ENCODE results near the gene ADAM21. TPM values are rescaled to one million over a fixed set of nuclear protein-coding genes. Genes with fewer than 3 reads are reported as not detected.
A peak's percentile ranks its signal among the peaks of the same experiment; 100 is the strongest.
"Not testable (repeated sequence)": the region's sequence is repeated elsewhere in the genome, so short reads cannot be mapped to it uniquely, and the experiment has no call there.

ADAM21 gene
- under 1 TPM; 0.09 to 0.17 TPM for total RNA-seq
- under 1 TPM in 1 of 2 donors, not detected in 1; 0.14 TPM for polyA plus RNA-seq
- long read RNA-seq, donor 1, result 0 reads
- long read RNA-seq, donor 2, result 0 reads
- long read RNA-seq, donor 3, result 0 reads
- long read RNA-seq, donor 4, result 0 reads
- long read RNA-seq, donor 5, result 0 reads

DNA sequence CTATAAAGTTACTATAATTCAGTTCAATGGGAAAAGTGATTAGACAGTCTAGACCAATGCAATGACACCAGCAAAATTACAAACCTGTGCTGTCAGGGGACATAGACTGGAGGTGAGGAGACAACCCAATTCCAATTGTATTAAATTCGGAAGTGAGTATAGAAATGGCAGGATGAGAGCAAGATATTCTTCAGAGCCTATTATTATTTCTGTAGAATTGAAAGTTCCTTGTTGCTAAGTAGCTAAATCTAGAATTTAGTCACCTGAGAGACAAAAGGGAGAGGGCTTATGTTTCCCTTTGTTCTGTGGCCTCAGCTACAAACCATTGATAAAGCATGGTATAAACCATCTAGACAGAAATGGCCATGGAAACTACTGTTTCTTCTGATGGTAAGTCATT lies at the start of gene ADAM21:
TSS of gene ADAM21 (plus strand) at position 301 of the 400 bp plus-strand sequence. CDS start 5,326 bp downstream, outside the sequence.
- H3K4me3 ChIP-seq, result no peak within 1 kb of the TSS
- H3K9me3 ChIP-seq (ENCODE audit: control insufficient read depth in 4 of 4, insufficient read depth in 3 of 4, low read length in 3 of 4), result no peaks in the 10 kb centered on the region
- ATAC-seq (ENCODE audit: insufficient read depth, low FRiP score) (no peak), DNase-seq (no peak)
- TF ChIP-seq, protein P1, sequence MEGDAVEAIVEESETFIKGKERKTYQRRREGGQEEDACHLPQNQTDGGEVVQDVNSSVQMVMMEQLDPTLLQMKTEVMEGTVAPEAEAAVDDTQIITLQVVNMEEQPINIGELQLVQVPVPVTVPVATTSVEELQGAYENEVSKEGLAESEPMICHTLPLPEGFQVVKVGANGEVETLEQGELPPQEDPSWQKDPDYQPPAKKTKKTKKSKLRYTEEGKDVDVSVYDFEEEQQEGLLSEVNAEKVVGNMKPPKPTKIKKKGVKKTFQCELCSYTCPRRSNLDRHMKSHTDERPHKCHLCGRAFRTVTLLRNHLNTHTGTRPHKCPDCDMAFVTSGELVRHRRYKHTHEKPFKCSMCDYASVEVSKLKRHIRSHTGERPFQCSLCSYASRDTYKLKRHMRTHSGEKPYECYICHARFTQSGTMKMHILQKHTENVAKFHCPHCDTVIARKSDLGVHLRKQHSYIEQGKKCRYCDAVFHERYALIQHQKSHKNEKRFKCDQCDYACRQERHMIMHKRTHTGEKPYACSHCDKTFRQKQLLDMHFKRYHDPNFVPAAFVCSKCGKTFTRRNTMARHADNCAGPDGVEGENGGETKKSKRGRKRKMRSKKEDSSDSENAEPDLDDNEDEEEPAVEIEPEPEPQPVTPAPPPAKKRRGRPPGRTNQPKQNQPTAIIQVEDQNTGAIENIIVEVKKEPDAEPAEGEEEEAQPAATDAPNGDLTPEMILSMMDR (IDR thresholded peaks at IDR 0.05; ENCODE audit: control extremely low read depth, extremely low read depth), result no peak
- no peaks in the 10 kb centered on the region for H3K27me3 ChIP-seq (ENCODE audit: control insufficient read depth in 3 of 3, insufficient read depth in 3 of 3, low read length in 2 of 3)
- H3K9ac ChIP-seq (ENCODE audit: insufficient read depth in 1 of 2, low read length in 2 of 2), result no peak within 1 kb of the TSS
- WGBS, 2 donors, result 92 to 96% methylated on average over 1 of the region's 1 CpG
- H3K4me1 ChIP-seq (ENCODE audit: control insufficient read depth in 5 of 5, insufficient read depth in 5 of 5, low read length in 5 of 5), result peaks cover 0 to 6% (median 0%) of the 10 kb centered on the region in 5 donors
- H3K27ac ChIP-seq (ENCODE audit: low read depth in 1 of 2, low read length in 1 of 2), result no peak within 1 kb of the TSS
- no peaks in the 10 kb centered on the region for H3K36me3 ChIP-seq (ENCODE audit: control insufficient read depth in 4 of 4, insufficient read depth in 4 of 4, low read length in 4 of 4)

GRCh38 chr14:70403335-70403734 lies 48.6 kb upstream of the ADAM21 start:
- H3K4me3 ChIP-seq; H3K27ac ChIP-seq (ENCODE audit: low read depth in 1 of 2, low read length in 1 of 2); H3K4me1 ChIP-seq (ENCODE audit: control insufficient read depth in 5 of 5, insufficient read depth in 5 of 5, low read length in 5 of 5); H3K9me3 ChIP-seq (ENCODE audit: control insufficient read depth in 4 of 4, insufficient read depth in 3 of 4, low read length in 3 of 4); H3K27me3 ChIP-seq (ENCODE audit: control insufficient read depth in 3 of 3, insufficient read depth in 3 of 3, low read length in 2 of 3); H3K9ac ChIP-seq (ENCODE audit: insufficient read depth in 1 of 2, low read length in 2 of 2); ATAC-seq (ENCODE audit: insufficient read depth, low FRiP score); H3K36me3 ChIP-seq (ENCODE audit: control insufficient read depth in 4 of 4, insufficient read depth in 4 of 4, low read length in 4 of 4): not testable (repeated sequence)
- peak in 2 of 3 donors; percentile 28 to 33 for DNase-seq
- WGBS, 2 donors, result 65 to 82% methylated on average over 4 of the region's 4 CpGs

GRCh38 chr14:70406216-70406615 lies 45.8 kb upstream of the ADAM21 start:
- WGBS, 2 donors, result 85 to 90% methylated on average over 4 of the region's 4 CpGs
- not testable (repeated sequence) for H3K27ac ChIP-seq (ENCODE audit: low read depth in 1 of 2, low read length in 1 of 2); H3K9me3 ChIP-seq (ENCODE audit: control insufficient read depth in 4 of 4, insufficient read depth in 3 of 4, low read length in 3 of 4); H3K27me3 ChIP-seq (ENCODE audit: control insufficient read depth in 3 of 3, insufficient read depth in 3 of 3, low read length in 2 of 3); H3K36me3 ChIP-seq (ENCODE audit: control insufficient read depth in 4 of 4, insufficient read depth in 4 of 4, low read length in 4 of 4); H3K4me3 ChIP-seq; H3K4me1 ChIP-seq (ENCODE audit: control insufficient read depth in 5 of 5, insufficient read depth in 5 of 5, low read length in 5 of 5); DNase-seq; ATAC-seq (ENCODE audit: insufficient read depth, low FRiP score); H3K9ac ChIP-seq (ENCODE audit: insufficient read depth in 1 of 2, low read length in 2 of 2)

- no peak overlapping the region for H3K9ac ChIP-seq (ENCODE audit: insufficient read depth in 1 of 2, low read length in 2 of 2)
- H3K4me3 ChIP-seq, result no peak overlapping the region
- H3K36me3 ChIP-seq (ENCODE audit: control insufficient read depth in 4 of 4, insufficient read depth in 4 of 4, low read length in 4 of 4), result peaks cover 0 to 5% (median 4%) of the 10 kb centered on the region in 4 donors
- 96 to 97% methylated on average over 4 of the region's 4 CpGs for WGBS, 2 donors
- H3K27me3 ChIP-seq (ENCODE audit: control insufficient read depth in 3 of 3, insufficient read depth in 3 of 3, low read length in 2 of 3), result no peaks in the 10 kb centered on the region
- H3K9me3 ChIP-seq (ENCODE audit: control insufficient read depth in 4 of 4, insufficient read depth in 3 of 4, low read length in 3 of 4), result no peaks in the 10 kb centered on the region
- DNase-seq, result no peak
- no peak for ATAC-seq (ENCODE audit: insufficient read depth, low FRiP score)
- TF ChIP-seq, protein P1 (IDR thresholded peaks at IDR 0.05; ENCODE audit: control extremely low read depth, extremely low read depth), result no peak
- no peak overlapping the region for H3K27ac ChIP-seq (ENCODE audit: low read depth in 1 of 2, low read length in 1 of 2)
- peaks cover 0 to 6% (median 0%) of the 10 kb centered on the region in 5 donors for H3K4me1 ChIP-seq (ENCODE audit: control insufficient read depth in 5 of 5, insufficient read depth in 5 of 5, low read length in 5 of 5)
Measured at GRCh38 chr14:70407621-70408020, 44.4 kb upstream of the ADAM21 start.
